Natural killer cell (primary cell): ENCODE measurements around the gene COX6A2. TPM values are rescaled to one million over a fixed set of nuclear protein-coding genes. Genes with fewer than 3 reads are reported as not detected.
"Not testable (repeated sequence)": the region's sequence is repeated elsewhere in the genome, so short reads cannot be mapped to it uniquely, and the experiment has no call there.

Experiments
- ATAC-seq, 3 donors: fragments of 150-1000 bp in 2 of 3; fragments of 200-7000 bp in 1 of 3; cut with Tn5 transposase; 1 replicate in 1 of 3; 2 replicates in 2 of 3; pipeline ENCODE4 v1.10.0; 2021; ENCODE audit warnings: mild to moderate bottlenecking in 2 of 3, moderate library complexity in 2 of 3
- DNase-seq, 2 donors: peaks; one replicate each; pipeline versions ENCODE4 v3.0.0 to v3.0.0-alpha.2; 2013 to 2021; ENCODE audit warnings: mixed read lengths in 1 of 2
- H3K27ac ChIP-seq: one replicate; pipeline ENCODE4 v1.5.1; 2013; ENCODE audit warnings: mild to moderate bottlenecking, low read length
- H3K27me3 ChIP-seq: one replicate; pipeline ENCODE4 v1.6.1; 2013; ENCODE audit warnings: low read length; ENCODE audit not compliant: control insufficient read depth, insufficient read depth
- H3K36me3 ChIP-seq: one replicate; pipeline ENCODE4 v1.6.1; 2013; ENCODE audit warnings: low read length; ENCODE audit not compliant: control insufficient read depth, insufficient read depth
- H3K4me1 ChIP-seq: one replicate; pipeline ENCODE4 v1.6.1; 2013; ENCODE audit warnings: low read length; ENCODE audit not compliant: control insufficient read depth, insufficient read depth
- H3K4me3 ChIP-seq: one replicate; pipeline ENCODE4 v1.5.1; 2013; ENCODE audit warnings: low read length
- H3K9me3 ChIP-seq: one replicate; pipeline ENCODE4 v1.6.1; 2013; ENCODE audit warnings: low read length; ENCODE audit not compliant: control insufficient read depth, insufficient read depth
- H3K27ac Mint-ChIP-seq, 2 donors: one replicate each; pipeline ENCODE4 v1.8.0; 2022; ENCODE audit warnings: mild to moderate bottlenecking in 2 of 2, mixed read lengths in 2 of 2, moderate library complexity in 1 of 2
- H3K27me3 Mint-ChIP-seq, 2 donors: one replicate each; pipeline ENCODE4 v1.8.0; 2022; ENCODE audit warnings: low read depth in 2 of 2, mixed read lengths in 2 of 2
- H3K36me3 Mint-ChIP-seq: one replicate; pipeline ENCODE4 v1.8.0; 2022; ENCODE audit warnings: mixed read lengths
- H3K4me1 Mint-ChIP-seq, 2 donors: one replicate each; pipeline ENCODE4 v1.8.0; 2022; ENCODE audit warnings: mixed read lengths in 2 of 2
- H3K4me3 Mint-ChIP-seq: one replicate; pipeline ENCODE4 v1.8.0; 2022; ENCODE audit warnings: mild to moderate bottlenecking, moderate library complexity, mixed read lengths
- H3K9me3 Mint-ChIP-seq, 2 donors: one replicate each; pipeline ENCODE4 v1.8.0; 2022; ENCODE audit warnings: mixed read lengths in 2 of 2
- CTCF ChIP-seq: fragments of 200-600 bp; IDR thresholded peaks from one replicate; pipeline ENCODE4 v1.8.0; 2022; ENCODE audit warnings: antibody characterized with exemption
- WGBS: methylation state at CpG from one replicate; pipeline ENCODE4 v1.1.7; 2013; ENCODE audit warnings: missing lambda C conversion rate; ENCODE audit not compliant: insufficient coverage; 5-methylcytosine and 5-hydroxymethylcytosine counted together
- intact Hi-C: fragments of 100-400 bp; cut with micrococcal nuclease; formaldehyde crosslinking; loops from one replicate; pipeline ENCODE4 v1.14.2; 2022
- total RNA-seq, 4 donors: library from RNA; stranded (reverse); fragments of 120-200 nt in 1 of 4; gene quantifications; one replicate each; pipeline versions ENCODE4 v1.2.3 to v1.2.4, GENCODE V29; 2013 to 2022

COX6A2 gene
- total RNA-seq, 3 donors from 2014 or later (not counting 1 experiment from before 2014, with no cell fraction given): not detected

GRCh38 chr16:31421587-31421986 is 6.6 kb downstream of the COX6A2 start:
- peak; percentile 74 to 88 (median 85) for ATAC-seq
- peaks cover 62 to 67% of the 10 kb centered on the region in 2 donors for H3K4me1 Mint-ChIP-seq
- WGBS: 25% methylated on average over 6 of the region's 6 CpGs
- H3K27ac Mint-ChIP-seq: peak overlapping the region; percentile 35 to 36
- peak; percentile 60 to 71 for DNase-seq
- H3K36me3 Mint-ChIP-seq: no peaks in the 10 kb centered on the region
- H3K4me1 ChIP-seq: peaks cover 79% of the 10 kb centered on the region
- H3K27me3 ChIP-seq: no peaks in the 10 kb centered on the region
- no peaks in the 10 kb centered on the region for H3K36me3 ChIP-seq
- H3K27me3 Mint-ChIP-seq: peaks cover 0 to 2% of the 10 kb centered on the region in 2 donors
- H3K9me3 ChIP-seq: no peaks in the 10 kb centered on the region
- no peak overlapping the region for H3K27ac ChIP-seq
- peak overlapping the region; percentile 74 for H3K4me3 Mint-ChIP-seq
- H3K4me3 ChIP-seq: no peak overlapping the region
- no peaks in the 10 kb centered on the region for H3K9me3 Mint-ChIP-seq
- intact Hi-C loops: no loop called here
- TF ChIP-seq CTCF: no peak

GRCh38 chr16:31420037-31420436 is 8.1 kb downstream of the COX6A2 start:
- 29% methylated on average over 3 of the region's 3 CpGs for WGBS

GRCh38 chr16:31417916-31418315 is 10.2 kb downstream of the COX6A2 start:
- no peak overlapping the region for H3K27ac Mint-ChIP-seq

More at GRCh38 chr16:31420037-31420436, 8.1 kb downstream of the COX6A2 start:
- peak in 1 of 2 donors; percentile 28 for DNase-seq
- Histone ChIP-seq H3K4me3 (no peak overlapping the region), H3K4me1 (peaks cover 91% of the 10 kb centered on the region), H3K27ac (no peak overlapping the region), H3K9me3 (no peaks in the 10 kb centered on the region), H3K36me3 (no peaks in the 10 kb centered on the region), H3K27me3 (no peaks in the 10 kb centered on the region)
- no peak for TF ChIP-seq CTCF
- peaks cover 0 to 2% of the 10 kb centered on the region in 2 donors for H3K27me3 Mint-ChIP-seq
- intact Hi-C loops: no loop called here
- peak overlapping the region; percentile 83 for H3K4me3 Mint-ChIP-seq
- H3K4me1 Mint-ChIP-seq: peaks cover 71 to 76% of the 10 kb centered on the region in 2 donors
- ATAC-seq: peak; percentile 44 to 64 (median 57)
- H3K9me3 Mint-ChIP-seq: no peaks in the 10 kb centered on the region
- H3K36me3 Mint-ChIP-seq: no peaks in the 10 kb centered on the region
- H3K27ac Mint-ChIP-seq: peak overlapping the region; percentile 71 to 81

GRCh38 chr16:31417036-31417435 is 11.1 kb downstream of the COX6A2 start:
- peak overlapping the region; percentile 55 for H3K4me3 Mint-ChIP-seq
- H3K4me3 ChIP-seq, H3K27ac ChIP-seq, H3K36me3 Mint-ChIP-seq, H3K27me3 Mint-ChIP-seq, H3K27me3 ChIP-seq, H3K9me3 Mint-ChIP-seq, H3K36me3 ChIP-seq, DNase-seq, ATAC-seq, H3K9me3 ChIP-seq, intact Hi-C loops: not testable (repeated sequence)
- H3K4me1 ChIP-seq: peaks cover 83% of the 10 kb centered on the region
- WGBS: no CpG with 5 or more reads among the region's 2 CpGs
- H3K27ac Mint-ChIP-seq: peak overlapping the region in 1 of 2 donors; percentile 77
- peaks cover 76 to 83% of the 10 kb centered on the region in 2 donors for H3K4me1 Mint-ChIP-seq

More at GRCh38 chr16:31417916-31418315, 10.2 kb downstream of the COX6A2 start:
- Mint-ChIP-seq H3K4me1 (peaks cover 80 to 84% of the 10 kb centered on the region in 2 donors), H3K9me3 (no peaks in the 10 kb centered on the region), H3K27me3 (no peaks in the 10 kb centered on the region), H3K36me3 (no peaks in the 10 kb centered on the region), H3K4me3 (peak overlapping the region; percentile 67)
- Histone ChIP-seq H3K9me3 (no peaks in the 10 kb centered on the region), H3K4me3 (no peak overlapping the region), H3K4me1 (peaks cover 92% of the 10 kb centered on the region), H3K27ac (no peak overlapping the region), H3K36me3 (no peaks in the 10 kb centered on the region), H3K27me3 (no peaks in the 10 kb centered on the region)
- intact Hi-C loops: no loop called here
- ATAC-seq (no peak), DNase-seq (no peak)
- 89% methylated on average over 5 of the region's 5 CpGs for WGBS
- no peak for TF ChIP-seq CTCF
